Esophagus squamous epithelium (tissue), 5 donors: Measurements from ENCODE around the gene CINP. TPM values are rescaled to one million over a fixed set of nuclear protein-coding genes. Genes with fewer than 3 reads are reported as not detected.
A peak's percentile ranks its signal among the peaks of the same experiment; 100 is the strongest.

ENCODE experiments used
- DNase-seq: peaks from one replicate; lab custom pipeline; 2025; lab: John Stamatoyannopoulos, UW
- H3K27ac ChIP-seq, 4 donors: fragments of 200-600 bp; sonication (generic); one replicate each; pipeline ENCODE4 v1.5.1; 2016 to 2019; ENCODE audit warnings: mild to moderate bottlenecking in 1 of 4
- H3K27me3 ChIP-seq, 4 donors: fragments of 200-600 bp; sonication (generic); 1 replicate in 3 of 4; 2 replicates in 1 of 4; pipeline versions ENCODE4 v1.5.1 to v1.6.0; 2017 to 2021; ENCODE audit warnings: antibody characterized with exemption in 1 of 4
- H3K36me3 ChIP-seq, 3 donors: fragments of 200-600 bp; sonication (generic); one replicate each; pipeline ENCODE4 v1.5.1; 2016 to 2019
- H3K4me1 ChIP-seq, 3 donors: fragments of 200-600 bp; sonication (generic); one replicate each; pipeline ENCODE4 v1.5.1; 2017 to 2019
- H3K4me3 ChIP-seq, 4 donors: fragments of 200-600 bp; sonication (generic); 1 replicate in 3 of 4; 2 replicates in 1 of 4; pipeline ENCODE4 v1.5.1; 2016 to 2019; ENCODE audit warnings: mild to moderate bottlenecking in 2 of 4, moderate library complexity in 1 of 4
- H3K9me3 ChIP-seq, 3 donors: fragments of 200-600 bp; sonication (generic); one replicate each; pipeline ENCODE4 v1.5.1; 2016 to 2019
- POLR2A ChIP-seq, 4 donors: fragments of 450-650 bp; IDR thresholded peaks; one replicate each; pipeline ENCODE4 v1.6.1; 2017; ENCODE audit warnings: antibody characterized with exemption in 4 of 4, mild to moderate bottlenecking in 4 of 4, moderate library complexity in 3 of 4
- WGBS, 2 donors: methylation state at CpG; one replicate each; pipeline ENCODE4 v1.1.5; 2018; 5-methylcytosine and 5-hydroxymethylcytosine counted together
- intact Hi-C: fragments of 100-400 bp; cut with DNase I; formaldehyde crosslinking; loops from one replicate; pipeline ENCODE4 v1.15.0; 2022
- total RNA-seq, 4 donors: library from RNA; depleted of rRNA; stranded (reverse); fragments of >200 nt; gene quantifications; one replicate each; pipeline ENCODE4 v1.1.0, GENCODE V29; 2016
- TF ChIP-seq, protein P1 (sequence below), 6 experiments: fragments of 450-650 bp in 4 of 6; fragments of 200-600 bp in 2 of 6; sonication (generic) in 2 of 6; IDR thresholded peaks; one replicate each; pipeline ENCODE4 v1.5.1; 2016 to 2019; ENCODE audit warnings: antibody characterized with exemption in 6 of 6, mild to moderate bottlenecking in 4 of 6, moderate library complexity in 4 of 6
- donor health status: DM: yes; HTN: yes; CAD: no.

CINP gene
- total RNA-seq, 4 donors from 2014 or later, result 23.2 to 42.4 (median 38.0) TPM

DNA sequence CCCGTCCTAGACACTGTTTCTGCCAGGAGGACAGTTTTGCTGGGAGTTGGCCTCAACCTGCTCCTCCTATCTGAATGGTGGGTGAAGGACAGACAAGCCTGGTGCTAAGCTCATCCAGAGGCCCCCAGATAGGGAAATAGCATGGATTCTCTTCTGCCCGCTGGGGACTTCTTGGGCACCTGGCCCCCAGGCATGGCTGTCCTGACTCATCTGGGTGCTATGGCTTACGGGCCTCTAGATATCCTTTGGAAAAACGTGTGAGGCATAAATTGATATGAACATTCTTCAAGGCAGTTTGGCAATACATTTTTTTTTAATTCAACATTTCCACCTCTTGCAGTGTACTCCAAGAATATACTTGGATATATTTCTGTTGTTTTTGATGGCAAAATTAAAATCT lies 8.7 kb upstream of the CINP start:
- TF ChIP-seq, protein P1, sequence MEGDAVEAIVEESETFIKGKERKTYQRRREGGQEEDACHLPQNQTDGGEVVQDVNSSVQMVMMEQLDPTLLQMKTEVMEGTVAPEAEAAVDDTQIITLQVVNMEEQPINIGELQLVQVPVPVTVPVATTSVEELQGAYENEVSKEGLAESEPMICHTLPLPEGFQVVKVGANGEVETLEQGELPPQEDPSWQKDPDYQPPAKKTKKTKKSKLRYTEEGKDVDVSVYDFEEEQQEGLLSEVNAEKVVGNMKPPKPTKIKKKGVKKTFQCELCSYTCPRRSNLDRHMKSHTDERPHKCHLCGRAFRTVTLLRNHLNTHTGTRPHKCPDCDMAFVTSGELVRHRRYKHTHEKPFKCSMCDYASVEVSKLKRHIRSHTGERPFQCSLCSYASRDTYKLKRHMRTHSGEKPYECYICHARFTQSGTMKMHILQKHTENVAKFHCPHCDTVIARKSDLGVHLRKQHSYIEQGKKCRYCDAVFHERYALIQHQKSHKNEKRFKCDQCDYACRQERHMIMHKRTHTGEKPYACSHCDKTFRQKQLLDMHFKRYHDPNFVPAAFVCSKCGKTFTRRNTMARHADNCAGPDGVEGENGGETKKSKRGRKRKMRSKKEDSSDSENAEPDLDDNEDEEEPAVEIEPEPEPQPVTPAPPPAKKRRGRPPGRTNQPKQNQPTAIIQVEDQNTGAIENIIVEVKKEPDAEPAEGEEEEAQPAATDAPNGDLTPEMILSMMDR (IDR thresholded peaks at IDR 0.05), result no peak
- no peak for TF ChIP-seq POLR2A (IDR thresholded peaks at IDR 0.05)
- intact Hi-C loops, result no loop called here
- Histone ChIP-seq H3K27me3 (no peaks in the 10 kb centered on the region), H3K4me3 (no peak overlapping the region), H3K4me1 (peaks cover 0 to 12% (median 0%) of the 10 kb centered on the region in 3 donors), H3K27ac (no peak overlapping the region), H3K36me3 (peaks cover 0 to 7% (median 0%) of the 10 kb centered on the region in 3 donors), H3K9me3 (no peaks in the 10 kb centered on the region)
- WGBS, 2 donors, result 77 to 86% methylated on average over 4 of the region's 4 CpGs
- no peak for DNase-seq

DNA sequence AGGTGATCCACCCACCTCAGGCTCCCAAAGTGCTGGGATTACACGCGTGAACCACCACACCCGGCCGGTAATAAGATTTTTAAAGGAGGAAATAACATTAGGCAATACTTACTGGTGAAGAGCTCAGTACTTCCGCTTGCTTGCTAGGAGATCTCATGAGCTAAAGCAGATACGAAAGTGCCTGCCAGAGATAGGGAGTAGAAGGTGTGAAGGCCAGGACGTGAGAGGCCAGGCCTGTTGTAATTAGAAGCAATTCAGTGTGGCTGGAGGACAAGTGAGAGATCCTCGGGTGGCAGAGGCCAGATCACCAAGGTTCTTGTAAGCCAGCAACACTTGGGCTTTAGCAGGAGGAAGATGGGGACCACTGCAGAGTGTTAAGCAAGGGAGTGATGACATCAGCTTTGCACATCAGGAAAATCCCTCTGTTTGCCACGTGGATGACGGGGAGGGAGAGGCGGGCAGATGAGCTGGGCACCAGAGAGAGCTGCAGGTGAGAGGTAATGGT lies 7.7 kb upstream of the CINP start:
- TF ChIP-seq, protein P1 (IDR thresholded peaks at IDR 0.05), result no peak
- TF ChIP-seq POLR2A (IDR thresholded peaks at IDR 0.05), result no peak
- Histone ChIP-seq H3K27me3 (no peaks in the 10 kb centered on the region), H3K36me3 (peaks cover 0 to 6% (median 0%) of the 10 kb centered on the region in 3 donors), H3K9me3 (no peaks in the 10 kb centered on the region), H3K27ac (no peak overlapping the region), H3K4me1 (peaks cover 0 to 12% (median 0%) of the 10 kb centered on the region in 3 donors), H3K4me3 (no peak overlapping the region)
- intact Hi-C loops, result no loop called here
- no peak for DNase-seq
- 64 to 70% methylated on average over 10 to 11 of the region's 11 CpGs for WGBS, 2 donors

DNA sequence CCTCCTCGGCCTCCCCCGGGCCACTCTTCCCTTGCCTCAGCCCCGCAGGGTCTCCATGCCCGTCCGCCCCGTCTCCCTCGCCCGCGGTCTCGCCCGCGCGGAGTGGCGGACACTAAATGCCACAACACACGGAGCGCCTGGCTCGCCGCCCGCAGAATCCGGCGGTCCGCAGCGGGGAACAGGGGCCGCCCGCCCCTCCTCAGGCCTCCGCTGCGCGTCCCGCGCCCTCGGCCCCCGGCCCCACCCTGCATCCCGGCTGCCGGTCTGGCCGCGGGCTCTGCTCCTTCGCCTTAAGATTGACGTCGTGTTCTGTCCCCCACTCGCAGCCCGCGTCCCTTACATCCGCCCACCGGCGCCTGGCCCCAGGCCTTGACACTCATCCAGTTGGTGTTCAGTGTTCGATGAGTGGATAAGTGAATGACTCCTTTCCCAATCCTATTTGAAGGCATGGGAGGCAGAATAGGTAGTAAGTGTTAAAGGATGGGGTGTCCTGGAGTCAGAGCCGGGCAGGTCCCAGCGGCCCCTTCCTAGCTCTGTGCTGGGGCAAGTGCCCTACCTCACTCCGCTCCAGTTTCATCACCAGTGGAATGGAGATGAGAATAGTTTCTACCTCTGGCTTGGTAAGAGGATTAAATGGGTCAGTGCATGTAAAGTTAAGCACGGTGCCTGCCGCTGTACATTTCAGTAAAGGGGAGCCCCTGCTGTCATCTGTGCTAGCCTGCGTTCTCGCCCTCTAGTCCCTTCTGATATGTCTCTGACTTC lies 673 bp upstream of the CINP start:
- no peaks in the 10 kb centered on the region for H3K9me3 ChIP-seq
- WGBS, 2 donors, result 14 to 15% methylated on average over 6 to 7 of the region's 53 CpGs
- intact Hi-C loops, result no loop called here

DNA sequence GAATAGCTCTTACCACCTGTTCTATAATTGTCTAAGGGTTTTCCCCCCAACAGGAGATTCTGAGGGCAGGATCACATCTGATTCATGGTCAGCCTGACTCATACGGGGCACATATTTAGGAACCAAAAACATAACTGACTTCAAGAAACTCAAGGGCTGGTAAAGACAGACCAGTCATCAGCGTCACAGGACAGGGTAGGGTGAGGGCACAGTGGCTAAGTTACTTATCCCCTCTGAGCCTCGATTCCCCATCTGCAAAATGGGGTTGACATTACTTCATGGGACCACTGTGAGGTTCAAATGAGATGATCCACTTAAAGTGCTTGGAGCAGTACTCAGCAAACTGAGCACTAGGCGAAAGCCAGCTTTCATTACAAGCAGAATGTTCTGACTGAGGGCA lies 606 bp downstream of the CINP start:
- H3K27me3 ChIP-seq, result no peaks in the 10 kb centered on the region
- H3K27ac ChIP-seq, result peak overlapping the region; percentile 90 to 96 (median 93)
- DNase-seq, result no peak
- TF ChIP-seq POLR2A (IDR thresholded peaks at IDR 0.05), result no peak
- TF ChIP-seq, protein P1 (IDR thresholded peaks at IDR 0.05), result no peak
- peaks cover 15 to 36% (median 19%) of the 10 kb centered on the region in 3 donors for H3K4me1 ChIP-seq
- peak overlapping the region; percentile 75 to 99 (median 85) for H3K4me3 ChIP-seq
- H3K36me3 ChIP-seq, result peaks cover 0 to 32% (median 9%) of the 10 kb centered on the region in 3 donors
- intact Hi-C loops, result no loop called here
- no peaks in the 10 kb centered on the region for H3K9me3 ChIP-seq
- WGBS, 2 donors, result 11 to 14% methylated on average over 4 of the region's 4 CpGs

More for the DNA sequence above, 673 bp upstream of the CINP start:
- no peak for DNase-seq
- H3K27ac ChIP-seq, result peak overlapping the region; percentile 90 to 96 (median 93)
- H3K36me3 ChIP-seq, result peaks cover 0 to 20% (median under 1%) of the 10 kb centered on the region in 3 donors
- H3K4me1 ChIP-seq, result peaks cover 15 to 36% (median 19%) of the 10 kb centered on the region in 3 donors
- peak overlapping the region; percentile 75 to 99 (median 85) for H3K4me3 ChIP-seq
- TF ChIP-seq, protein P1 (IDR thresholded peaks at IDR 0.05), result no peak
- TF ChIP-seq POLR2A (IDR thresholded peaks at IDR 0.05), result no peak
- no peaks in the 10 kb centered on the region for H3K27me3 ChIP-seq

DNA sequence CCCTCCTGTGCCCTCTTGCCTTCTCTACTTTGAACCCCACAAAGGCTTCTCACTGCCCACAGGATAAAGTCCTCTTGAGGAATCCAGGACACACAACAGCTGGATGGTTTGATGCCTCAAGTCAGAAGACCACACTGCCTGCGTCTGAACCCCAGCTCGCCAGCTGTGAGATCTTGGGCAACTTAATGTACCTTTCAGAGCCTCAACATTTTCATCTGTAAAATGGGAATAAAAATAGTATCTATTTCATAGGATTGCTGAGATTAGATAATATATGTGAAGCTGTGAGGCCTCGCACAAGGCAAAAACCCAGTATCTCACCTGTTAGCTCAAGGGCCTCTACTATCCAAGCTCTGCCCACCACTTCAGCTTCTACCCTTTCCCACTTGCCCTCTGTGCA lies 2.3 kb downstream of the CINP start:
- Histone ChIP-seq H3K4me3 (no peak overlapping the region), H3K27me3 (no peaks in the 10 kb centered on the region), H3K9me3 (no peaks in the 10 kb centered on the region), H3K4me1 (peaks cover 15 to 36% (median 19%) of the 10 kb centered on the region in 3 donors), H3K27ac (no peak overlapping the region), H3K36me3 (peaks cover 0 to 49% (median 9%) of the 10 kb centered on the region in 3 donors)
- intact Hi-C loops, result no loop called here
- TF ChIP-seq, protein P1 (IDR thresholded peaks at IDR 0.05), result no peak
- TF ChIP-seq POLR2A (IDR thresholded peaks at IDR 0.05), result no peak
- no peak for DNase-seq
- 96 to 97% methylated on average over 3 of the region's 3 CpGs for WGBS, 2 donors
